HPDE6-E6E7 (cell line): ENCODE results near the gene AREG.
A peak's percentile ranks its signal among the peaks of the same experiment; 100 is the strongest.
"Not testable (repeated sequence)": the region's sequence is repeated elsewhere in the genome, so short reads cannot be mapped to it uniquely, and the experiment has no call there.

Source experiments
- DNase-seq: peaks from one replicate; pipeline ENCODE4 v3.0.0; 2011; ENCODE audit warnings: missing footprints; ENCODE audit errors: extremely low spot score

Gene AREG, protein sequence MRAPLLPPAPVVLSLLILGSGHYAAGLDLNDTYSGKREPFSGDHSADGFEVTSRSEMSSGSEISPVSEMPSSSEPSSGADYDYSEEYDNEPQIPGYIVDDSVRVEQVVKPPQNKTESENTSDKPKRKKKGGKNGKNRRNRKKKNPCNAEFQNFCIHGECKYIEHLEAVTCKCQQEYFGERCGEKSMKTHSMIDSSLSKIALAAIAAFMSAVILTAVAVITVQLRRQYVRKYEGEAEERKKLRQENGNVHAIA

GRCh38 chr4:74444891-74445642 lies at the start of gene AREG:
TSS of gene AREG (plus strand) at chr4:74445136. CDS start at chr4:74445346, 210 bp downstream.
- peak; percentile 73 for DNase-seq

GRCh38 chr4:74395633-74396032 lies 49.3 kb upstream of the AREG start:
- no peak for DNase-seq

DNA sequence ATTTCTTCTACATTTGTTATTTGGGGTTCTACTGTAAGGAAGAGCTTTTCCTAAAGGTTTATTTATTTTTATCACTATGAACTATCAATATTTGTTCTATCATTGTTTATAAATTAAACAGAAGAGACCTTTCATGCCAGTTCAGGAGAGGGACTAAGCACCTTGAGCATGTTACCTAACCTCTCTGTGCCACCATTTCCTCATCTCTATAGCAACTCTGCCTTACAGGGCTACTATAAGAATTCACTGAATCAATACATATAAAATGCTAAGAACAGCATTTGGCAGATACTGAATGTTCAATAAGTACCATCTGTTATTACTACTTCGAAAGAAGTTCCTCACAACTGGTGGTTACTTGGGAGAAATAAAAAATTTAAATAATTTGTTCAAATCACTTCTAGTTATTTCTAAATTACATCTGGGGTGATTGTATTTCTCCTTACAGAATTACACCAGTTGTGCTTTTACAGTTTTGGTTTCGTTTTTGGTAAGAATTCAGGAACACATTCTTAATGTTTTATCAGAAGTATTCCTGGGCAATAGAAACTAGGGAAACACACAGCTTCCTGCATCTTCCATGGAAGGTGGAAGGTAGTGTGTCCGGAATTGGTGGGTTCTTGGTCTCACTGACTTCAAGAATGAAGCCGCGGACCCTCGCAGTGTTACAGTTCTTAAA lies 47.0 kb upstream of the AREG start:
- no peak for DNase-seq

- not testable (repeated sequence) for DNase-seq
These were observed 45.9 kb upstream of the AREG start for GRCh38 chr4:74398894-74399589.

DNA sequence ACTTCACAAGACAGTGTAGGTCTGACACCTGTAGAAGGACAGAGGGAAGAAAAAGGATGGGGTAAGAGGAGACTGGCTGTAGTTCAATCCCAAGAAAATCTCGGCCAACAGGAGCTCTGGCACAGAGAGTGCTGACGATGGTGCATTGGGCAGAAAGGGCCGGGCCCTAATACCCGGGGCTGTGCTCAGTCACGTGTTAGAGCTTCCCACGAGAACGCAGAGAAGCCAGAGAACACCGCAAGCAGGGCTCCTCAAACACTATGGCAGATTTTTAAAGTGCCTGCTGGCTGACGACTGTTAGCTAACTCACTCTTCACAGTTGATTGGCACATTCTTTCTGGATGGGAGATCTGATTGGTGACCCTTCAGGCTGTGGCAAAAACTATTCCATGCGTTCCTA lies 44.5 kb upstream of the AREG start:
- no peak for DNase-seq

GRCh38 chr4:74402692-74403456 lies 42.1 kb upstream of the AREG start:
- DNase-seq: no peak

- no peak for DNase-seq
These were observed 37.0 kb upstream of the AREG start for GRCh38 chr4:74407891-74408290.

DNA sequence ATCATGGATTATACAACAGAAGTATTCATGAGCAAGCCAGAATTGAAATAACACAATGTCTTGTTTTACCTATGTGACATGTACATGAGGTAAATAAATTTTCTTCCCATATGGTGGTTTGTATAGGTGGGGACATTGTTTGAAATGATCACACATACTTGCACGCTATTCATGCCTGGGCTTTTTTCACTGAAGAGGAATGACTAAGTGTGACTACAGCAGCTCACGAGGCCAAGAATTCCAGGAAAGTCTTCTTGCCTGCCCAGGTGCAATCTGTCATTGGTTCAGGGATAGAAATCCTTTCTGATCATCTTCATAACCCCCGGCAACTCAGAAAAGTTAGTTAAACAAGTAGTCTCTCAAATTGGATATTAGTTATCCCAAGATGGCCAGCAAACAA lies 36.3 kb upstream of the AREG start:
- peak; percentile 49 for DNase-seq

- peak; percentile 40 for DNase-seq
These were observed 34.7 kb upstream of the AREG start for GRCh38 chr4:74410272-74410671.

- no peak for DNase-seq
These were observed 32.7 kb upstream of the AREG start for GRCh38 chr4:74412225-74412624.

DNA sequence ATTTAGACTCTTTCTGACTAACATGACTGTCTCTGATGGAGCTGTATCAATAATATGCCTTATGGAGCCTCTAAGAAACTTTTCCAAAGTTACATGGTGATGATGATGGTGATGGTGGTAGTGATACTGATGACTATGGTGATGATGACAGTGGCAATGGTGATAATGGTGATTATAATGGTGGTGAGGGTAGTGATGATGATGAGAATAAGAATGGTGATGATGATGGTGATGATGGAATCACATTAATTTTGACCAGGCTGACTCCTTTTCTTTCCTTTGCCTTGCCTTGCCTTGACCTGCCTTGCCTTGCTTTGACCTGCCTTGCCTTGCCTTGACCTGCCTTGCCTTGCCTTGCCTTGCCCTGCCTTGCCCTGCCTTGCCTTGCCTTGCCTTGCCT lies 31.7 kb upstream of the AREG start:
- DNase-seq: no peak

DNA sequence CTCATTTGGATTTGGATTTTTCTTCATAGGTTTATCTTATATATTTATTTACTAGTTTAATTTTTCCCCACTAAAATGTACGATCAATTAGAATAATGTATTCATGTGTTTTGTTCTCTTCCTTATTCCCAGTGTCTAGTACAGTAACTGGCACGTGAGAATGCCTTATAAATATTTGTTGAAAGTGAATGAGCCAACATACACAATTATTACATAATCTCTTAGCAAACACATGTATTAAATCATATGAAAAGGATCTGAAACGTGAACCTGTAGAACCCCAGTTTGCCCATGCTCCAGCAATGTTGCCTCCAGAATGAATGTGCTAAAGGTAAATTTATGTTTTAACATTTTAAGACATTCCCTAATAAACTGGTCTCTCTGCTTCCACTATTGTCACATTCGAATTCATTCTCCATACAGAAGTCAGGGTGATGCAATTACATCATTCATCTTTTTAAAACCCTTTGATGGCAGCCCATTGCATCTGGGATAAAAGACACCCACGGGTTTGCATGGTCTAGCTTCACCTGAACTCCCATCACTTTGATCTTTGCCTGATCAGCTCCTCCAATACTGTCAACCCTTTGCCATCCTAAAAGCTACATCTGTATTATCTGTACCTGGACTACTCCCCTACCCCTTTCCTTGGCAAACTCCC lies 30.7 kb upstream of the AREG start:
- no peak for DNase-seq

- no peak for DNase-seq
These were observed 29.2 kb upstream of the AREG start for GRCh38 chr4:74415602-74416300.

- DNase-seq: peak; percentile 70
These were observed 26.8 kb upstream of the AREG start for GRCh38 chr4:74418063-74418670.

DNA sequence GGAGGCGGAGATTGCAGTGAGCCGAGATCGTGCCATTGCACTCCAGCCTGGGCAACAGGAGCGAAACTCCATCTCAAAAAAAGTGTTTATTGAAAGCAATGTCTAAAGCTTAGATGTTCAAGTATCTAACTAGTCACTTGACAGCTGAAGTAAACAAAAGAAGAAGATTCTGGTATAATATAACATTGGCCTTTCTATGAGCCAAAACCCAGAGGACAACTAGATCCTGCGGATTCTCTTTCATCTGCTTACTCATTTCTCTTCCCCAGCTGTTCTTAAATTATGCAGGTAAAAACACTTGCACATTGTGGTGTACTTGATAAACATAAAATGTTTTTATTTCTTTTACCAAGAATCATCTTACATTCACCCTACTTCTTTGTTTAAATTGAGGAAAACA lies 24.1 kb upstream of the AREG start:
- no peak for DNase-seq

DNA sequence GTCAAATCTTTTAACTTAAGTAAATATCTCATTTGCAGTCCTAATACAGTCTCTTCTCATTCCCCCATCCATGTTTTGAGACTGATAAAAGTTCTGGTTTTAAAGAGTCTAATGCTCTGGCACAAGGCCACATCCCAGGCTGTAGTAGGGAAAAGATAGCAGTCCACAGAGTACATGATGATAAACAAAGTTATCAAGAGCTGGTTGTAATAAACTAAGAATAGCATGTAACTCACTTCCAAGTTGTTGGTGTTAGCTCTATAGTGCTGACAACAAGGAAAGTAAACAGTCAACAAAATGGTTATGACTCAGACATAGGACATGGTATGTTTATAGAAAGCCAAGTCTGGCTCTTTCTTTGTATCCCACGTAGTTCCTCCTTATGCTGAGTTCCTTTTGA lies 21.8 kb upstream of the AREG start:
- no peak for DNase-seq

DNA sequence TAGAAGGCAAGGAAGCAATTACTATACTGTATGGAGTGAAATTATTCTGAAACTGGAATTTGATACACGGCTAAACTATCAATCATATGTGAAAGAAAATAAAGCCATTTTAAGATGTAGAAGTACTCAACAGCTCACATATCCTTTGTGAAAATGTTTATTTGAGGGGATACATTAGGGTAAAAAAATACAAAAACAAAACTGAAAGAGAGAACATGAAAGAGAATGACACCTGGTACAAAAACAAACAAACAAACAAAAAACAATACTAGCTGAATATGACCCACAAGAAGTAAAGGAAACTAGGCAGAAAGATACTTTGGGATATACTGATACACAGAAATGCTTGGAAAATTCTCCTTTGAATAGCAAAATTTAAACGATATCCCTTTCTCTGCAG lies 20.8 kb upstream of the AREG start:
- no peak for DNase-seq

DNA sequence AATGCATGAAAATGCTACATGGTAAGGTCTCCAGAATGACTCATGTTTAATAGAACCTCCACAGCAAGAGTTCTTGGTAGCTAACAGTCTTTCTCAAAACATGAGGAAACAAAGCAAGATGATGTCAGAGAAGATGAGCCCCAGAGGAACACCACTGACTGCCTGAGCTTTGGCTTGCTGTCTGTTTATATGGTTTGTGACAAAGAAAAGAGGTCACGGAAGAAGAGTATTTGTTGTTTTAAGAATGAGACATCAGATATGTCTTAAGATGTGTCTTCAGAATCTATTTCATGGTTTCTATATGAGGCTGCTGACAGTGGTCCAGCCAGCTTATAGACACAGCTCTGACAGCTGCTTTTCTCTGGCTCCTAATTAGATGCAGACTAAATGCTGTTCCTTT lies 18.8 kb upstream of the AREG start:
- DNase-seq: no peak

GRCh38 chr4:74428276-74428675 lies 16.7 kb upstream of the AREG start:
- peak; percentile 36 for DNase-seq
